Activated T-cell treated with anti-CD3 and anti-CD28 coated beads for 1 hour (primary cell): Measurements from ENCODE around the gene CLK4.

Source experiments
- DNase-seq: peaks from one replicate; pipeline ENCODE4 v3.0.0-alpha.2; 2020; ENCODE audit warnings: low read depth

The CLK4 gene

GRCh38 chr5:178637356-178638074 is 10.7 kb upstream of the CLK4 start:
- no peak for DNase-seq

- no peak for DNase-seq
Observed at GRCh38 chr5:178632285-178632684, 5.4 kb upstream of the CLK4 start.

GRCh38 chr5:178630951-178631350 is 4.1 kb upstream of the CLK4 start:
- no peak for DNase-seq

- DNase-seq: no peak
Observed at GRCh38 chr5:178630475-178630930, 3.7 kb upstream of the CLK4 start.

GRCh38 chr5:178627259-178627598 is 379 bp upstream of the CLK4 start:
- no peak for DNase-seq

- no peak for DNase-seq
Observed at GRCh38 chr5:178625679-178626483, 969 bp downstream of the CLK4 start.

- DNase-seq: no peak
Observed at GRCh38 chr5:178624631-178625546, 2.0 kb downstream of the CLK4 start.

GRCh38 chr5:178622679-178623247 is 4.1 kb downstream of the CLK4 start:
- no peak for DNase-seq

- DNase-seq: no peak
Observed at GRCh38 chr5:178619390-178619789, 7.5 kb downstream of the CLK4 start.

GRCh38 chr5:178612299-178612698 is 14.6 kb downstream of the CLK4 start:
- DNase-seq: no peak

- DNase-seq: no peak
Observed at GRCh38 chr5:178606269-178606668, 20.6 kb downstream of the CLK4 start.

- DNase-seq: no peak
Observed at GRCh38 chr5:178605788-178606187, 21.1 kb downstream of the CLK4 start.

GRCh38 chr5:178602752-178603151 is 24.1 kb downstream of the CLK4 start:
- DNase-seq: no peak

- DNase-seq: no peak
Observed at GRCh38 chr5:178595750-178596149, 31.1 kb downstream of the CLK4 start.

- no peak for DNase-seq
Observed at GRCh38 chr5:178595150-178595549, 31.7 kb downstream of the CLK4 start.

- no peak for DNase-seq
Observed at GRCh38 chr5:178590924-178591423, 35.9 kb downstream of the CLK4 start.

GRCh38 chr5:178590141-178590923 is 36.5 kb downstream of the CLK4 start, which contains the start of gene COL23A1:
Gene COL23A1, minus strand, starts transcription at chr5:178590393.
- peak; percentile 12 for DNase-seq

GRCh38 chr5:178589180-178590140 is 37.4 kb downstream of the CLK4 start:
- DNase-seq: no peak

GRCh38 chr5:178588769-178589168 is 38.1 kb downstream of the CLK4 start:
- DNase-seq: no peak
